ENCODE data around the gene NLRP13. TPM values are rescaled to one million over a fixed set of nuclear protein-coding genes. Genes with fewer than 3 reads are reported as not detected.

The NLRP13 gene
- total and polyA plus RNA-seq, 2 of the 4 experiments (the other 2 are of a cell fraction) = not detected

GRCh38 chr19:55927991-55928390 is 4.1 kb downstream of the NLRP13 start:
- Histone ChIP-seq H3K36me3 (ENCODE audit: control insufficient read depth, insufficient read depth, low read length) (no peaks in the 10 kb centered on the region), H3K56ac (ENCODE audit: extremely low read depth, insufficient read depth, low read length) (no peak overlapping the region), H2AFZ (replicated peaks; ENCODE audit: low read length, poor library complexity) (no peak overlapping the region), H3K9me1 (ENCODE audit: insufficient read depth, low read length) (no peaks in the 10 kb centered on the region), H2BK120ac (ENCODE audit: low read depth, low read length) (no peak overlapping the region), H4K91ac (ENCODE audit: insufficient read depth, low read depth, low read length) (no peak overlapping the region), H3K4me1 (ENCODE audit: control insufficient read depth, insufficient read depth, low read length) (no peaks in the 10 kb centered on the region), H2BK15ac (ENCODE audit: low read depth, low read length) (no peak overlapping the region), H2AK9ac (replicated peaks; ENCODE audit: low read depth, low read length, poor library complexity) (no peak overlapping the region), H3K9me3 (ENCODE audit: control insufficient read depth, insufficient read depth, low read length) (peaks cover 31% of the 10 kb centered on the region), H2BK5ac (ENCODE audit: low read depth, low read length, poor library complexity, severe bottlenecking) (no peak overlapping the region), H3K18ac (ENCODE audit: low read depth, low read length) (no peak overlapping the region), H3K27ac (ENCODE audit: insufficient read depth, low read length) (no peak overlapping the region), H4K5ac (ENCODE audit: low read depth, low read length) (no peak overlapping the region), H3K4me3 (ENCODE audit: insufficient read depth, low read depth, low read length) (no peak overlapping the region), H4K8ac (ENCODE audit: low read depth in 2 of 2, low read length in 2 of 2) (no peak overlapping the region), H2AK5ac (ENCODE audit: low read depth, low read length) (no peak overlapping the region), H3K4me2 (ENCODE audit: low read depth, low read length) (no peak overlapping the region), H3K4ac (ENCODE audit: low read depth, low read length) (no peak overlapping the region), H3K9ac (ENCODE audit: low read depth, low read length) (no peak overlapping the region), H3K27me3 (ENCODE audit: control insufficient read depth, insufficient read depth, low read length) (no peaks in the 10 kb centered on the region), H3K79me1 (ENCODE audit: low read depth in 1 of 2, low read length in 2 of 2) (no peaks in the 10 kb centered on the region), H3K23ac (ENCODE audit: low read depth, low read length) (no peak overlapping the region), H2BK20ac (ENCODE audit: low read depth, low read length) (no peak overlapping the region), H4K20me1 (ENCODE audit: insufficient read depth, low read length) (no peaks in the 10 kb centered on the region), H3K14ac (replicated peaks; ENCODE audit: low read depth, low read length) (no peak overlapping the region)
- POLR2A ChIA-PET (ENCODE audit: unreplicated experiment) = no interaction called here
- ATAC-seq (ENCODE audit: low read depth) (no peak), DNase-seq (no peak)
- TF ChIP-seq MAFK (IDR thresholded peaks at IDR 0.05; ENCODE audit: low read depth, low read length) (no peak), BHLHE40 (IDR thresholded peaks at IDR 0.05; ENCODE audit: low read depth, low read length) (no peak), POLR2A (IDR thresholded peaks at IDR 0.05; ENCODE audit: low read depth, low read length) (no peak), MAZ (IDR thresholded peaks at IDR 0.05; ENCODE audit: borderline replicate concordance, low read depth, low read length) (no peak), CHD1 (IDR thresholded peaks at IDR 0.05; ENCODE audit: low read depth, low read length) (no peak), CEBPB (IDR thresholded peaks at IDR 0.05; ENCODE audit: low read depth, low read length) (no peak), FOS (IDR thresholded peaks at IDR 0.05; ENCODE audit: low read depth, low read length) (no peak), RAD21 (IDR thresholded peaks at IDR 0.05; ENCODE audit: low read length) (no peak), NFE2L2 (IDR thresholded peaks at IDR 0.05; ENCODE audit: low read depth, low read length) (no peak), RCOR1 (IDR thresholded peaks at IDR 0.05; ENCODE audit: insufficient replicate concordance, low read length) (no peak), RFX5 (IDR thresholded peaks at IDR 0.05; ENCODE audit: low read depth, low read length) (no peak), CTCF (conservative IDR thresholded peaks at IDR 0.05; ENCODE audit: low read depth, low read length) (no peak), MXI1 (IDR thresholded peaks at IDR 0.05; ENCODE audit: borderline replicate concordance, low read depth, low read length) (no peak), SMC3 (IDR thresholded peaks at IDR 0.05; ENCODE audit: low read depth, low read length) (no peak), ELK1 (IDR thresholded peaks at IDR 0.05; ENCODE audit: borderline replicate concordance, low read depth, low read length) (no peak), USF2 (IDR thresholded peaks at IDR 0.05; ENCODE audit: low read depth, low read length) (no peak)
- WGBS, 2 experiments (ENCODE audit: extremely low coverage in 2 of 2, insufficient read length in 1 of 2) = no CpG with 5 or more reads among the region's 8 CpGs
- dilution Hi-C loops (cut with HindIII; ENCODE audit: low sequenced_read_pairs, unreplicated experiment) (no loop called here), intact Hi-C loops (cut with micrococcal nuclease) (no loop called here), in situ Hi-C loops (cut with MboI; ENCODE audit: low sequenced_read_pairs) (no loop called here)
- CTCF ChIA-PET = no interaction called here
- BruUV-seq (replicated peaks) = no TSS peak
